GM18873 (cell line): ENCODE measurements around the gene SCARB1.

Experiments used
- ATAC-seq: cut with Tn5 transposase; IDR thresholded peaks from one replicate; pipeline ENCODE4 v1.9.1; 2021; ENCODE audit warnings: mild to moderate bottlenecking, moderate library complexity, moderate number of reproducible peaks; ENCODE audit not compliant: unreplicated experiment, low FRiP score

The SCARB1 gene

GRCh38 chr12:124866195-124866882, 2.7 kb upstream of the SCARB1 start:
- ATAC-seq: no peak

GRCh38 chr12:124865728-124866127, 2.1 kb upstream of the SCARB1 start:
- ATAC-seq: no peak

- ATAC-seq: no peak
Measured at GRCh38 chr12:124864326-124864752, 675 bp upstream of the SCARB1 start.

- peak; percentile 23 for ATAC-seq
Measured at GRCh38 chr12:124862768-124863415, 772 bp downstream of the SCARB1 start.

GRCh38 chr12:124861898-124862676, 1.6 kb downstream of the SCARB1 start:
- ATAC-seq: peak; percentile 34

GRCh38 chr12:124861492-124861891, 2.2 kb downstream of the SCARB1 start:
- ATAC-seq: no peak

- no peak for ATAC-seq
Measured at GRCh38 chr12:124857921-124858461, 5.7 kb downstream of the SCARB1 start.

- no peak for ATAC-seq
Measured at GRCh38 chr12:124856842-124857178, 6.9 kb downstream of the SCARB1 start.

GRCh38 chr12:124856132-124856841, 7.4 kb downstream of the SCARB1 start:
- ATAC-seq: no peak

- no peak for ATAC-seq
Measured at GRCh38 chr12:124855275-124855957, 8.2 kb downstream of the SCARB1 start.

GRCh38 chr12:124854637-124855184, 9.0 kb downstream of the SCARB1 start:
- ATAC-seq: no peak

GRCh38 chr12:124853781-124854636, 9.7 kb downstream of the SCARB1 start:
- no peak for ATAC-seq

- ATAC-seq: no peak
Measured at GRCh38 chr12:124852911-124853427, 10.7 kb downstream of the SCARB1 start.

- ATAC-seq: no peak
Measured at GRCh38 chr12:124852329-124852831, 11.3 kb downstream of the SCARB1 start.

GRCh38 chr12:124851342-124851741, 12.3 kb downstream of the SCARB1 start:
- no peak for ATAC-seq

GRCh38 chr12:124849382-124849781, 14.3 kb downstream of the SCARB1 start:
- no peak for ATAC-seq

GRCh38 chr12:124848621-124849380, 14.9 kb downstream of the SCARB1 start:
- no peak for ATAC-seq
